GM19043 (cell line): ENCODE results near the gene CLIP2.
"Not testable (repeated sequence)": the region's sequence is repeated elsewhere in the genome, so short reads cannot be mapped to it uniquely, and the experiment has no call there.

Experiments used
- ATAC-seq: cut with Tn5 transposase; IDR thresholded peaks from one replicate; pipeline ENCODE4 v1.9.1; 2021; ENCODE audit warnings: low read depth; ENCODE audit not compliant: unreplicated experiment

Gene CLIP2

GRCh38 chr7:74400420-74401136 is 111.4 kb downstream of the CLIP2 start:
- no peak for ATAC-seq

DNA sequence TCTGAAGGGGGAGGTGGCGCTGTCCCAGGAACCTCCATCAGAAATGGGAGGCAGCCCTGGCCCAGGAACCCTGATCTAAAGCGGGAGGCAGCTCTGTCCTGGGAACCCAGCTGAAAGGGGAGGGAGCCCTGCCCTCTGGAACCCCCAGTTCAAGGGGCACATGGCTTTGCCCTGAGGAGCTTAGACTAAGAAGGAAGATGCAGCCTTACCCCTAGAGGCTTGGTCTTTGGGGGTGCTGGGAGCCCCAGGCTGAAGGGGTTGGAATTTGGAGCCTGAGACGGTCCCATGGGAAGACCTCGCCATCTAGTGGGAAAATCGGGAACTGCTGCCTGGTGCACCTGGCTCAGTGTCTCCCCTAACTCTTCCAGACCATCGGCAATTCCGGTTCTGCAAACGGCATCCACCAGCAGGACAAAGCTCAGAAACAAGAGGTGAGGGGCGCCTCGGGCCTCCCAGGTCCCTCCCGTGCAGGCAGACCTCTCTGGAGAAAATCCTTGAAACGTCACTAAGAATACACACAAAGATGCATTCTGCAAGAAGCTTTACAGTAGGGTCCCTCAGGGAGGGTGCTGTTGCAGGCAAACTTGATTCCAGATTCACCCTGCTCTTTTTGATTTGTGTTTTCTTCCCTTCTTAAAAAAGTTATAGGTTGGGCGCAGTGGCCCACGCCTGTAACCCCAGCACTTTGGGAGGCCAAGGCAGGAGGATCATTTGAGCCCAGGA is 112.1 kb downstream of the CLIP2 start:
- no peak for ATAC-seq

GRCh38 chr7:74402668-74403067 is 113.5 kb downstream of the CLIP2 start:
- not testable (repeated sequence) for ATAC-seq

GRCh38 chr7:74403521-74404387 is 114.5 kb downstream of the CLIP2 start:
- ATAC-seq = no peak

- ATAC-seq = no peak
These were observed 115.1 kb downstream of the CLIP2 start for GRCh38 chr7:74404388-74404700.

- ATAC-seq = no peak
These were observed 115.5 kb downstream of the CLIP2 start for GRCh38 chr7:74404741-74405140.

GRCh38 chr7:74405191-74405898 is 116.1 kb downstream of the CLIP2 start:
- no peak for ATAC-seq

DNA sequence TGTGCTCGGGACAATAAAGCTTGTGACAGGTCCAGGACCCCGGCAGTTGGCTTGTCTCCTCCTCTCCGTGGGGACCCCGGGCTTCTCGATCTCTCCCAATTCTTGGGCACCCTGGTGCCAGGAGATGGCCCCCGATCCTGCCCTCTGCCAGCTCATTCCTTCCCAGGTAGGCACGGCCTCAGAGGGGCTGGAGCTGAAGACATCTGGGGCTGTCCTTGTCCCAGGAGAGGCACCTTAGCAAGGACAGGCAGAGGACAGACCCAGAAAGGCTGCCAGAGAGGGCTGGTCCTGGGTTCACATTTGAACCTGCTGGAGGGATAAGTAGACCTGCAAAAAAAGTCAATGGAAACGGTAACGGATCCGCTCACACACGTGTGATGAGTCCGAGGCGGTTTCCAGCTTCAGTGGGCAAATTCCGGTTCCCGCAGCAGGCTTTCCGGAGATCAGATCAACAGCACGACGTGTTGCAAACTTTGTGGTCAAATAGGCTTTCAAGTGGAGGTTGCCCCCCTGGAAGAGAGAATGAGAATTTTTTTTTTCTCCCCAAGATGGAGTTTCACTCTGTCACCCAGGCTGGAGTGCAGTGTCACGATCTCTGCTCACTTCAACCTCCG is 116.8 kb downstream of the CLIP2 start:
- ATAC-seq = no peak

DNA sequence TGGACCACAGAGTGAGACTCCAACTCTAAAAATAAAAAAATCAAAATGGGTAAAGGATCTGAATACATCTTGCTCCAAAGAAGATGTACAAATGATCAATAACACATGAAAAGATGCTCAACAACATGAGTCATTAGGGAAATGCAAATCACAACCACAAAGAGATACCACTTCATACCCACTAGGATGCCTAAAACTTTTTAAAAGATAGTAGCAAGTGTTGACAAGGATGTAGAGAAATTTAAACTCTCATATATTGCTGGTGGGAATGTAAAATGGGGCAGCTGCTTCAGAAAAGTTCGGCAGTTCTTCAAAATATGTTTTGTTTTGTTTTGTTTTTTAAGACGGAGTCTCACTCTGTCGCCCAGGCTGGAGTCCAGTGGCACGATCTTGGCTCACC is 118.8 kb downstream of the CLIP2 start:
- ATAC-seq = no peak

- no peak for ATAC-seq
These were observed 120.4 kb downstream of the CLIP2 start for GRCh38 chr7:74409571-74409970.

GRCh38 chr7:74410772-74411171 is 121.6 kb downstream of the CLIP2 start:
- no peak for ATAC-seq

- not testable (repeated sequence) for ATAC-seq
These were observed 122.4 kb downstream of the CLIP2 start for GRCh38 chr7:74411571-74411970.

- ATAC-seq = no peak
These were observed 122.8 kb downstream of the CLIP2 start for GRCh38 chr7:74412056-74412455.

DNA sequence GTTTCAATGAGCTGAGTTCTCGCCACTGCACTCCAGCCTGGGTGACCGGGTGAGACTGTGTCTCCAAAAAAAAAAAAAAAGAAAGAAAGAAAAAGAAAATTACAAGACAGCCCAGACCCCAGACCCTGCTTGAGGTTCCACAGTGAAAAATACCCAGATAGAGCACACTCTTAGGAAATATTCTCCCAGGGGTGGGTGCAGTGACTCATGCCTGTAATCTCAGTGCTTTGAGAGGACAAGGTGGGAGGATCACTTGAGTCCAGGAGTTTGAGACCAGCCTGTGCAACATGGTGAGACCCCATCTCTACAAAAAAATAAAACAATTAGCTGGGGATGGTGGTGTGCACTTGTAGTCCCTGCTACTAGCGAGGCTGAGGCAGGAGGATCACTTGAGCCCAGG is 123.4 kb downstream of the CLIP2 start:
- ATAC-seq = no peak

GRCh38 chr7:74414595-74415333 is 125.6 kb downstream of the CLIP2 start:
- ATAC-seq = not testable (repeated sequence)

GRCh38 chr7:74417419-74417971 is 128.3 kb downstream of the CLIP2 start:
- ATAC-seq = no peak

- ATAC-seq = no peak
These were observed 128.9 kb downstream of the CLIP2 start for GRCh38 chr7:74418076-74418475.

- no peak for ATAC-seq
These were observed 129.3 kb downstream of the CLIP2 start for GRCh38 chr7:74418538-74418937.

- not testable (repeated sequence) for ATAC-seq
These were observed 130.0 kb downstream of the CLIP2 start for GRCh38 chr7:74419232-74419631.
